ENCODE results near the gene ESPL1. TPM values are rescaled to one million over a fixed set of nuclear protein-coding genes. Genes with fewer than 3 reads are reported as not detected.

The ESPL1 gene
- total RNA-seq, 1 experiment from 2014 or later = 31.6 TPM

DNA sequence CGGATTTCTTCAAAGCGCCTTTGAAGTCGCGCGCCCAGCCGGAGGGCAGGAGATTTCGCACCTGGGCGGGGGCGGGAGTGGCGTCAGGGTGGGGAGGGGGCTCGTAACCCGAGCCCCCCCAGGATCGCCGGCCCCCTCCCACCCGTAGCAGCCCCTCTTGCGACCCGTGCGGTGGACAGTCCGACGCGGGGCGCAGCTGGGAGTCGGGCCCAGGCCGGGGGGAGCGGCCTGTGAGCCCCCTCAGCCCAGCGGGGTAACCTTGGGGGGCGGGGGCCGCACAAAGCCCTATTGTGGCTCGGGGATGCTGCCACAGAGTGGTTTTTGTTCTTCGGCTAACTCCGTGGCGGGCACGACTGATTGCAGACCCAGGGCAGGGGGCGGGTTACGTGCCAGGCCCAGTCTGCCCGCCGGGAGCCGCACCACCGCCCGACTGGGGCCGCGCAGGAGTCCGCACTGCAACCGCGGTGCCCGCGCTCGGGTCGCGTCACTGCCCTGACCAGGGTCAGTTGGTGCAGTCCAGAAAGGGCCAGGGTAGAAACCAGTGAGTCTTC is 57.5 kb downstream of the ESPL1 start:
- no peaks in the 10 kb centered on the region for H3K36me3 ChIP-seq (ENCODE audit: low read depth, low read length)
- no peak for DNase-seq
- POLR2A ChIA-PET (ENCODE audit: unreplicated experiment) = interaction anchor here (0.6 kb wide), 1 partner anchor 21 kb away, joined by 8 read pairs; no protein-coding TSS in a partner anchor

GRCh38 chr12:53326460-53327185 is 58.5 kb downstream of the ESPL1 start:
- Histone ChIP-seq H3K9me3 (ENCODE audit: low read length) (no peaks in the 10 kb centered on the region), H3K27ac (ENCODE audit: low read length) (no peak overlapping the region), H3K27me3 (ENCODE audit: low read length) (no peaks in the 10 kb centered on the region), H3F3A (ENCODE audit: low read length, unreplicated experiment) (no peaks in the 10 kb centered on the region), H3K9ac (ENCODE audit: low read length) (no peak overlapping the region), H3K36me3 (ENCODE audit: low read depth, low read length) (no peaks in the 10 kb centered on the region), H3K9me2 (replicated peaks; ENCODE audit: low read length) (no peaks in the 10 kb centered on the region), H3K4me2 (ENCODE audit: low read length) (no peak overlapping the region), H4K20me1 (ENCODE audit: low read length) (no peaks in the 10 kb centered on the region), H3K79me2 (ENCODE audit: low read length) (no peaks in the 10 kb centered on the region), H2AFZ (ENCODE audit: low read length) (no peak overlapping the region), H3K4me3 (ENCODE audit: low read length) (no peak overlapping the region), H3K4me1 (ENCODE audit: insufficient read depth, low read length) (peaks cover 11% of the 10 kb centered on the region)
- TF ChIP-seq EZH2phosphoT487 (IDR thresholded peaks at IDR 0.05; ENCODE audit: borderline replicate concordance, low read length) = no peak
- TF ChIP-seq CTCF (conservative IDR thresholded peaks at IDR 0.05; ENCODE audit: low read depth, low read length) = no peak
- TF ChIP-seq EZH2 (IDR thresholded peaks at IDR 0.05; ENCODE audit: low read length, unreplicated experiment) = no peak
- CTCF ChIA-PET = interaction anchor here (0.5 to 1.2 kb wide), 2 partner anchors 18 to 277 kb away, joined by 3 to 9 read pairs; no protein-coding TSS in a partner anchor
- ATAC-seq (no peak), DNase-seq (no peak)
- intact Hi-C loops (cut with micrococcal nuclease) = no loop called here
- BruUV-seq (replicated peaks) = no TSS peak
- POLR2A ChIA-PET (ENCODE audit: unreplicated experiment) = interaction anchor here (0.6 kb wide), 1 partner anchor 91 kb away, joined by 3 read pairs; no protein-coding TSS in a partner anchor

More for the DNA sequence above, 57.5 kb downstream of the ESPL1 start:
- intact Hi-C loops (cut with micrococcal nuclease) = loop anchor here (2.0 kb wide), 1 partner anchor 183 kb away; no protein-coding TSS in a partner anchor
- H2AFZ ChIP-seq (ENCODE audit: low read length) = peak overlapping the region; percentile 91
- CTCF ChIA-PET = interaction anchor here (0.6 to 1.0 kb wide), 3 partner anchors 19 to 63 kb away, joined by 4 to 11 read pairs (median 4); no protein-coding TSS in a partner anchor
- no peaks in the 10 kb centered on the region for H3K9me2 ChIP-seq (replicated peaks; ENCODE audit: low read length)
- H4K20me1 ChIP-seq (ENCODE audit: low read length) = no peaks in the 10 kb centered on the region
- H3K4me1 ChIP-seq (ENCODE audit: insufficient read depth, low read length) = peaks cover 15% of the 10 kb centered on the region
- H3K4me3 ChIP-seq (ENCODE audit: low read length) = peak overlapping the region; percentile 82
- peak overlapping the region; percentile 98 for H3K4me2 ChIP-seq (ENCODE audit: low read length)
- H3K9ac ChIP-seq (ENCODE audit: low read length) = peak overlapping the region; percentile 91
- 0 out of 2 replicates have a peak, but pooled peaks cover under 1% of the 10 kb centered on the region for H3K79me2 ChIP-seq (ENCODE audit: low read length)
- BruUV-seq (replicated peaks) = no TSS peak
- TF ChIP-seq EZH2 (IDR thresholded peaks at IDR 0.05; ENCODE audit: low read length, unreplicated experiment) (no peak), CTCF (conservative IDR thresholded peaks at IDR 0.05; ENCODE audit: low read depth, low read length) (no peak), EZH2phosphoT487 (IDR thresholded peaks at IDR 0.05; ENCODE audit: borderline replicate concordance, low read length) (no peak)
- no peak for ATAC-seq
- no peaks in the 10 kb centered on the region for H3F3A ChIP-seq (ENCODE audit: low read length, unreplicated experiment)
- H3K27me3 ChIP-seq (ENCODE audit: low read length) = no peaks in the 10 kb centered on the region
- no peaks in the 10 kb centered on the region for H3K9me3 ChIP-seq (ENCODE audit: low read length)
- no peak overlapping the region for H3K27ac ChIP-seq (ENCODE audit: low read length)

Measured in PC-3 (cell line).